Globus pallidus (tissue), 1 donor: Measurements from ENCODE around the gene GPC1.

Experiments used
- DNase-seq: peaks from one replicate; pipeline ENCODE4 v3.0.0-alpha.2; 2015; ENCODE audit warnings: low spot score

Gene GPC1

GRCh38 chr2:240413813-240414429 is 21.5 kb upstream of the GPC1 start:
- no peak for DNase-seq

GRCh38 chr2:240416821-240417220 is 18.6 kb upstream of the GPC1 start:
- DNase-seq, result no peak

- no peak for DNase-seq
Measured at GRCh38 chr2:240418311-240418710, 17.2 kb upstream of the GPC1 start.

- no peak for DNase-seq
Measured at GRCh38 chr2:240419271-240419670, 16.2 kb upstream of the GPC1 start.

- DNase-seq, result no peak
Measured at GRCh38 chr2:240419723-240420122, 15.7 kb upstream of the GPC1 start.

GRCh38 chr2:240420206-240421104 is 15.0 kb upstream of the GPC1 start:
- DNase-seq, result no peak

GRCh38 chr2:240421381-240421780 is 14.1 kb upstream of the GPC1 start:
- no peak for DNase-seq

- no peak for DNase-seq
Measured at GRCh38 chr2:240422658-240423329, 12.7 kb upstream of the GPC1 start.

GRCh38 chr2:240423788-240424191 is 11.7 kb upstream of the GPC1 start:
- no peak for DNase-seq

- no peak for DNase-seq
Measured at GRCh38 chr2:240424341-240425235, 10.9 kb upstream of the GPC1 start.

- no peak for DNase-seq
Measured at GRCh38 chr2:240425236-240425615, 10.2 kb upstream of the GPC1 start.

GRCh38 chr2:240425697-240426096 is 9.8 kb upstream of the GPC1 start:
- no peak for DNase-seq

- no peak for DNase-seq
Measured at GRCh38 chr2:240426845-240427721, 8.4 kb upstream of the GPC1 start.

- no peak for DNase-seq
Measured at GRCh38 chr2:240427729-240428128, 7.7 kb upstream of the GPC1 start.

GRCh38 chr2:240428245-240428644 is 7.2 kb upstream of the GPC1 start:
- DNase-seq, result no peak

GRCh38 chr2:240429341-240429871 is 6.1 kb upstream of the GPC1 start:
- DNase-seq, result no peak

GRCh38 chr2:240429872-240430491 is 5.5 kb upstream of the GPC1 start:
- no peak for DNase-seq

GRCh38 chr2:240430595-240430994 is 4.9 kb upstream of the GPC1 start:
- DNase-seq, result no peak

GRCh38 chr2:240431271-240431660 is 4.2 kb upstream of the GPC1 start:
- no peak for DNase-seq
